CD4-positive, alpha-beta T cell treated with Interleukin-12 subunit alpha and Interleukin-12 subunit beta, for 1 hour (primary cell): ENCODE measurements around the gene ZFAND2B.

Experiments used
- DNase-seq: peaks from one replicate; pipeline ENCODE4 v3.0.0-alpha.2; 2020

Gene ZFAND2B

DNA sequence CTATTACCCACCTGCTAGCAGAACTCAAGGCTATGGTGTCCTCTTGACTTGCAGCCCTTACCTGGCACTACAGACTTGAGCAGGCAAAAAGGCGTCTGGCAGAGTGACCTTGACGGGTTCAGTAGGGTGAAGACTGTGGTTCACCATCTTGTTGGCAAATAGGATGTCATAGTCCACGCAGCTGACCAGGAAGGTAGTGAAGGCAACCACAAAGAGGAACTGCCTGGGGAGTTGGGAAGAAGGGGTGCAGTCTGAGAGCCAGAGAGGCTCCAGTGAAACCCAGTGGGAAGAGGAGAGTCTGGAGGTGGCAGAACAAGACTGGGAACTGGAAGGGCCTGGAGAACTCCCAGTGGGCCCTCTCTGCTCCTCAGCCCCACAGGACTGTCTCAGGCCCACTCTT, 18.8 kb downstream of the ZFAND2B start:
- no peak for DNase-seq

DNA sequence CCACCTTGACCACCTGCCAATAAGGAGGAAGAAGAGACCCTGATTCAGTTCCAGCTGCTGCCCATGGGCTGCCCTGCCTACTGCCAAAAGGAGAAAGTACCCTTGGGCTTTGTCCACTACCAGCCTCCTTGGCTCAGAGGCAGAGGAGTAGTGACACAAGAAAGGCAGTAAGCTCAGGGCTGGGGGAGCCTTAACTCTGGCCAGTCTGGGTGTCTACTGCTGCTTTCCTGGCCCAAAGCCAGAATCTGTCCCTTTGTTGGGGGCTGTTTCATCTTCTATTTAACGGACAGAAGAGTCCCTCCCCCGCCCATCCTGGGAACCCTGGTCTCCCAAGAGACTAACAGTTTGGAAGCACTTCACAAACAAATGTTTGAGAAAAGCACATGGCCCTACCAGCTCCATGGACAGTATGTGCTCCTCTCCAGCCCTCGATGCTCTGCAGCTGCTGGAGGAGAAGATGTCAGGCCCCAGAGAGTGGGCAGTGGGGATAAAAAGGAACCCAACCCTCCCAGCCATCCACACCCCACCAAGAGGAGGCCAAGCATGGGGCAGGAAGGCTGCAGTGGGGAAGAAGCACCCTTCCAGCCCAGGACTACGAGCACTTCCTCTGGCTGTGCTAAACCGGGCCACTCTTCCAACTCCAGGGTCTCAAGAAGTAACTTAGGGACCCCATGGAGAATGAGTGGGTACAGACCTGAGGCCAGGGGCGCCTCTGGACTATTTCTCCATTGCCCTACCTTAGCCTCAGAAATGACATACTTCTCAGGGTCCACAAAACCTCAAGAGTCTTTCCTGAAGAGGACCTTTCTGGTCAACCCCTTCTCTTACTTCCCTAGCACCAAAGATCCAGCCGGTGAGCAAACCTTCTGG, 21.7 kb downstream of the ZFAND2B start:
- no peak for DNase-seq

DNA sequence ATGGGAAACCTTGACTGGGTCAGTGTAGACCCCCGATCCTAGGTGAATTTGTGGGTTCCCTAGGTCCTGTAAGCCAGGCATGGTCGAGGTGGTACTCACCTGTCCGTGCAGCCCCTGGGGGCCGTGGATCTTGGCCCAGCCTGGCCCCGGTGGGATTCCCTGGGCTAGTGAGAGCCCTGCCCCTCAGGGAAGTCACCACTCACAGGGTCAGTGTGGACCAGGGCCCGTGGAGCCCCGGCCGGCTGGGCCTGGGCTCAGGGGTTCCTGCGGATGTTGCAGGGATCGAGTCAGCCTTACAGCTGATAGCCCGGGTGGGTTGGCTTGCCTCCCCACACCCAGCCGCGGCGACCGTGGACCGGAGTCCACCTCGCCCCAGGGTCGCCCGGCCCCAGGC, 22.3 kb downstream of the ZFAND2B start:
- DNase-seq, result no peak

DNA sequence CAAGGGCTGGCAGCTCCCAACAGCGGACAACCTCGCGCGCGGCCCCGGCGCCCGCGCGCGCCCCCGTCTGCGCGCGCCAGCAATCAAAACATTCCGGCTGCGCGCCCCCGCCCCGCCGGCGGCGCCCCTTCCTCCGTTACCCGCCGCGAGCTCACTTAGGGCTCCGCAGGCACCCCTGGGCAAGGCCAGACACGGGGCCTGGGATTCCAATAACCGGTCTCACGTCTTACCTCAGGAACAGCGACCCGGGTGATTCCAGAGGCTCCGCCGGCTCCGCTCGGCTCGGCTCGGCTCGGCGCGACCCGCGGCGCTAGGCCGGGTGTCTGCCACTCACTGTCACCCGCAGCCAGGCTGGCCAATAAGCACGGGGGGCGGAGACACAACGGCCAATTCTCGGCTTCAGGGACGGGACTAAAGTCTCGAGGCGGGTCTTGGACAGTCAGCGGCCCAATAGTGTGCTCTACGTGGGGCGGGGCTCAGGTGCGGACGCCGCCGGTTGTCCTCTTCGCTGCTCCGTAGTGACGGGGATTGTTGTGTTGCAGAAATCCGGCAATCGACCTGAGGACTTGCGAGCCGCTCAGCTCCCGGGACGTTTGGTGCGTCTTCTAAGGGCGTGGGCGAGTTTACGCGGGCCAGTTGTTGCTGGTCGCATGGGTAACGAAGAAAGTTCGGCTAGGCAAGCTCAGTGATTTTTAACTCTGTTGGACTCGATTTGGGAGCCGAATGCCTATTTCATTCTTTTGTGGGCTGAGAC, 22.9 kb downstream of the ZFAND2B start, which contains the start of the genes ANKZF1 and ATG9A:
ANKZF1 (plus strand) TSS at position 502 of the 754 bp plus-strand sequence. CDS start 452 bp downstream, outside the sequence.
ATG9A (minus strand) TSS at position 332 of the 754 bp plus-strand sequence. CDS start 1,612 bp downstream, outside the sequence.
- peak; percentile 99 for DNase-seq

DNA sequence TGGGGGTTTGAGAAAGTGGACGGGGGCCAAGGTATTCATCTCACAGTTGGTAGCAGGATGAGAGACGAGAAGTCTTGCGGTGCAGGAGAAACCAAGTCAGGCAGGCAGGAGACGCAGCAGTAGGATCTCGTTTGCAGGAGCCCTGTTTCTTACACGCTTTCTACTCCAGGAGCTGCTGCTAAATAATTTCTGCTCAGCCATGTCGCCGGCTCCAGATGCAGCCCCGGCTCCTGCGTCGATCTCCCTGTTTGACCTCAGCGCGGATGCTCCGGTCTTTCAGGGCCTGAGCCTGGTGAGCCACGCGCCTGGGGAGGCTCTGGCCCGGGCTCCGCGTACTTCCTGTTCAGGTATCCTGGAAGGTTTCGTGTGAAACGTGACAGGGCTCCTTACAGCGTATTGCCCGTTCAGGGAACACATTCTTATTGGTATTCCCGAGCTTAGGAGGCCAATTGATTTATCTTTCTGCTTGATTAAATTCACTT, 23.5 kb downstream of the ZFAND2B start:
- DNase-seq, result peak; percentile 39

DNA sequence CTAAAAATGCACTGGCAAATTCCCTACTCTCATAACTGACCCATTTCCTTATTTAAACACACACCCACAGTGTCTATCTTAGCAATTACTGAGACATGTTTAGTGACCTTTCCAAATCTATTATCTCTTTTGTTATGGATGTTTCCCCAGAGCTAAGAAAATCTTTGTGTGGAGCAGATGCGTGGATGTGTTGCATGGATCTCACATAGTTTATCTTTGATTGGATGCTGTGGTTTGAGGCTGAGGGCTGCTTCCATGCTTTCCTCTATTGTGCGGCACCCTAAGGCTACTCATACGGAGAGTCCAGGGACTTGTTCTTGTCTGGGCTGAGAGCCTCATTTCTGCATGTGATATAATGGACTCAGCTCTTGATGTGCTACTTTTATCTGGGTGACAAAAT, 27.7 kb downstream of the ZFAND2B start:
- DNase-seq, result no peak

DNA sequence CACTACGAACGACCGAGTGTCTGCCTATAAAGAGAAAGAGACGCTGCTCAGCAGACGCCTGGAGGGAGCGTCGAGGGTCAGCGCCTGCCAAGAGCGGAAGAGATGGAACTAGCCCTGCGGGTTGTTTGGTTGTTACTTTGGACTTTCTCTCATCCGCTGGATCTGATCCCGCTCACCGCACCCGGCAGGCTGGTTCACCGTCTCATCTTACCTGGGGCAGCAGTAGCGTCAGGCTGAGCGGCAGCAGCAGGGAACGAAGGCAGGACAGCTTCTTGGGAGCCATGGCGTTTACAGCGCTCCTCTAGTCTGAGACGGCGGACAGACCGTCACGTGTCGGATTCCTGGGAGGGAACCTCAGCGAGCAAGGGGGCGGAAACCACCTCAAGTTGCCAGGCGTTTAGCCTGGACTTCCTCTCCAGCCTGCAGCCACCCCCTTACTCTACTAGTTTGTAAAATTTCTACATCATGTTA, 36.7 kb downstream of the ZFAND2B start:
- DNase-seq, result no peak

DNA sequence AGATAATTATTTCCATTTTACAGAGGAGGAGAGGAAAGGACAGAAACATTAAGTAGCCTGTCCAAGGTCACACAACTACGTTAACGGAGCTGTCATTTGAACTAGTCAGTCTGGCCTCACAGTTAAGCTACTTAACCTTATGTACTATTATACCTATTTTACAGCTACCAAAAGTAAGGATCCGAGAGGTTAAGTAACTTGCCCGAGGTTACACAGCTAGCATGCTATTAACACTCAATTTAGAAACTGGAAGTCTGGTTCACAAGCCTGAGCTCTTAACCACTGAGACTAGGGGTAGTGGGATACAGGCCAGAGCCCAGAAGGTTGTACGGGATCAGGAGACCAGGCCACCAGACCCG, 38.2 kb downstream of the ZFAND2B start:
- DNase-seq, result no peak

DNA sequence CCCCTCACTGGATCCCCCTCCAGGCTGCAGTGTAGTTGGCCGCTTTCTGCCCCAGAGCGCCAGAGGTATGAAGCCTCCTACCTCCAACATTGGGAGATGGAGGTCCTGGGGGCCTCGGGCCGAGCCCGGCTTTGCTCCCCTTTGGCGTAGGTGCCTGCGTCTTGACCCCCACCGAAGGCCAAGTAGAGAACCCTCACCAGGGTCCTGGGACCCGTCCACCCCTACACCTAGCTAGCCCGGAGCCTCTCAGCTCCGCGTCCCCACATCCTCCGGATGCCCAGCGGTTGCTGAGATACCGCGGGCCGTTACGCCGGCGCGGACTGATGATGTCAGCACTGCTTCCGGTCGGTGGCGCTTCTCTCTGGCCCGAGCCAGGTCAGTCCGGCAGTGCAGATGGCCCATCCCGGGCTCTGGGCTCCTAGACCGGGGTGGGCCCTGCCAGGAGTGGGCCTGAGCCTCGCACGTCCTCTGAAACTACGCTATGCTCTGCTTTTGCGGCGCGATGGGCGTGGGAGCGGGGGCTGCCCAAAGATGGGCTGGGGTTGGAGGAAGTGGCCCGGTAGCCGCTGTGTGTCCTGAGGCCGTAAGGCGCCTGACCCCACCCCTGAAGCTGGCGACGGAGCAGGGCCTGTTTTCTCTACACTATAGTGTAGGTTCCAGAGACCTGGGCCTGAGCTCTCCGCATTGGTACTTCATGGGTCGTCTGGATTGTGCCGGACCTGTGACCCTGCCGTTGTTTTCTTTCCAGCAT, 38.7 kb downstream of the ZFAND2B start, which contains the start of the genes GLB1L and STK16:
GLB1L (minus strand) TSS at position 297 of the 751 bp plus-strand sequence. CDS start 1,871 bp downstream, outside the sequence.
STK16 (plus strand) TSS at position 332 of the 751 bp plus-strand sequence. CDS start 521 bp downstream, outside the sequence.
- peak; percentile 89 for DNase-seq

DNA sequence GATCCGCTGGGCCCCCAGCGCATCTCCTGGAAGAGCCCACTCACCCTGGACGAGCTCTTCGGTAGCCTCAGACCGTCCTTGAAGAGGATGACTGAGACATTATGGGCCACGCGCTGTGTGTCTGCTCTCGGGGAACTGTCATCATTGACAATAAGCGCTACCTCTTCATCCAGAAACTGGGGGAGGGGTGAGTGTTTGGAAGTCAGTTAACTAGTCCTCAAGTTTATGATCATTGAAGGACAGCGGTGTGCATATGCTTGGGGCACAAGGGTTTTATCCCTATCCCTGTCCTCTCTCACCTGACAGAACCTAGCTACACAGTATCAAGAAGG, 39.3 kb downstream of the ZFAND2B start:
- DNase-seq, result no peak

DNA sequence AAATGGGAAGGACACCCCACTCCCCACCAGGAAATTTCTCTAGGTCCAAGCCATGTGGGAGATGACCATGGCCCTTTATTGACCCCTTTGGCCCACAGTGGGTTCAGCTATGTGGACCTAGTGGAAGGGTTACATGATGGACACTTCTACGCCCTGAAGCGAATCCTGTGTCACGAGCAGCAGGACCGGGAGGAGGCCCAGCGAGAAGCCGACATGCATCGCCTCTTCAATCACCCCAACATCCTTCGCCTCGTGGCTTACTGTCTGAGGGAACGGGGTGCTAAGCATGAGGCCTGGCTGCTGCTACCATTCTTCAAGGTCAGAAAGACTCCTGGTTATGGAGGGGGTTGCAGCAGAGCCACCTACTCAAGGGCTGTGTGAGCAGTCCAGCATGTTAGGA, 40.0 kb downstream of the ZFAND2B start:
- DNase-seq, result no peak

DNA sequence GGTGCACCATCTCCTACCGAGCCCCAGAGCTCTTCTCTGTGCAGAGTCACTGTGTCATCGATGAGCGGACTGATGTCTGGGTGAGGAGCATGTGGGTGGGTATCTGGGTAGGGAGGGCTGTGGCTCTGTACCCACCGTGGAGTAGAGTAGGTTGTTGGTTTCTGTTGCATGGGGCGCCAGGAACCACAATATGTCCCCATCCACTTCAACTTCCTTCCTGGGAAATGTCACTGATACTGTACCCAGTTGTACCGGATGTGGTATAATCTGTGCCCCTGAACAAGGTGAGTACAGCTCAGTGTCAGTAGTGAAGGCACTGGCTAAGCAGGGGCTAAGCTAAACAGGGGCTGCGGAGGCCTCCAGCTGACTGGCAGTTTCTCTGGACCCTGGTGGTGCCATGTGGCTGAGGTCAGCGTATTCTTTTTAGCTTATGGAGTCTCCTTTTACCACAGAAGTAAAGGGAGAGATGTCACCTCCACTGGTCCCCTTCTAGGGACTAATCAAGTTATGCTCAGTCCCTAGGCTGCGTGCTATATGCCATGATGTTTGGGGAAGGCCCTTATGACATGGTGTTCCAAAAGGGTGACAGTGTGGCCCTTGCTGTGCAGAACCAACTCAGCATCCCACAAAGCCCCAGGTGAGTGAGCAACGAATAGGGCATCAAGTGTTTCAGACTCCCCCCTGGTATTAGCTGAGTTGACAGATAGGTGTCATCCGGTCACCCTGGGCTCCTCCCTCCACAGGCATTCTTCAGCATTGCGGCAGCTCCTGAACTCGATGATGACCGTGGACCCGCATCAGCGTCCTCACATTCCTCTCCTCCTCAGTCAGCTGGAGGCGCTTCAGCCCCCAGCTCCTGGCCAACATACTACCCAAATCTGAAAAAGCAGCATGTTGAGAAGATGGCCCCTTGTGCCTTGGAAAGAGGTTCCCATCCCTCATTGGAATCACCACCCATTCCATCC, 41.4 kb downstream of the ZFAND2B start:
- DNase-seq, result peak; percentile 82

DNA sequence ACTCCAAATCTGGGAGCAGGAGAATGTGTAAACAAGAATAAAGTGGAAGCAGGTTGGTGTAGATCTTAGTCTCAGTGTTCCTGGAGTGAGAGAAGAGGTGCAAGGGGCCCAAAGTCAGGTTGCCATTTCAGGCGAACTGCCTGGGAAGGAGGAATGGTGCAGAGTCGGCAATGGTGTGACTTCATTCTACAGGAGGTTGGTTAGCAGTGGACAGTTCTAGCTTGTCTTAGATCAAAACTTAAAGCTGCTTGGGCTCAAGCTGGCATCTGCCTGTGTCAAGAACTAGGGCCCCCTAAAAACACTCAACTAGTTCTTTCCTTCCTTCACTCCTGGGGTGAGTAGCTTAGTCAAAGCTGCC, 42.2 kb downstream of the ZFAND2B start:
- no peak for DNase-seq

DNA sequence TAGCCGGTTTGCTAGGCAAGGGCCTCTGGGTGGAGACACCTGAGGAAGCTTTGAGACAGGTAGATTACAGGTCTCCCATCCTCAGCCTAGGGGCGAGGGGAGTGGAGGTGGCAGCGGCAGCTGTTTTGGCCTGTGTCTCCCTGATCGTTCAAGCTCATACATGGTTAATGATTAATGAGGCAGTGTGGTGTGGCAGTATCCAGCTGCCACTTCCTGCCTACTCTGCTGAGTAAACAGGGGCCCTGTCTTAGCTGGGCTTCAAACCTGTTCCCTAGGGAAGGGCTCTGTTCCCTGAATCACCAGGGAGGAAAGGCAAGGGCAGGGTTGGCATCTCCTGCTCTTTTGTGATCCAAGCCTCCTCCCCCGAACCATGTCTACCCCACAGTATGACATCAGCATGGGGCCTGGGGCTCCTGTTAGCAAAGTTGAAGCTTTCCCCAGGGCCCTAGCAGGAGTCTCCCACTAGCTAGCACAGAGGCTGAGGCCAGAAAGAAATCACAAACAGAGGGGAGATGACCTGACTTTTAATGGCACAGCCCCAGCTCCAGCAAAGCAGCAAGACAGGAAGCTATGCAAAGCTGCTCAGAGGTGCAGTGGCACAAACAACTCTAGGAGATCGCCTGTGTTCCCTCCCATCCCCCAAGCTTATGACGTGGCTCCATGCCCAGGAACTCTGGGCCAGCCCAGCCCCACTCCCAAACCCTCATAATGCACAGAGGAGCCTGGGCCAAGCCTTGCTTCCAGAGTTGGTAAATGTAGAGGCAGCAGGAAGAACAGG, 42.8 kb downstream of the ZFAND2B start:
- peak; percentile 68 for DNase-seq

DNA sequence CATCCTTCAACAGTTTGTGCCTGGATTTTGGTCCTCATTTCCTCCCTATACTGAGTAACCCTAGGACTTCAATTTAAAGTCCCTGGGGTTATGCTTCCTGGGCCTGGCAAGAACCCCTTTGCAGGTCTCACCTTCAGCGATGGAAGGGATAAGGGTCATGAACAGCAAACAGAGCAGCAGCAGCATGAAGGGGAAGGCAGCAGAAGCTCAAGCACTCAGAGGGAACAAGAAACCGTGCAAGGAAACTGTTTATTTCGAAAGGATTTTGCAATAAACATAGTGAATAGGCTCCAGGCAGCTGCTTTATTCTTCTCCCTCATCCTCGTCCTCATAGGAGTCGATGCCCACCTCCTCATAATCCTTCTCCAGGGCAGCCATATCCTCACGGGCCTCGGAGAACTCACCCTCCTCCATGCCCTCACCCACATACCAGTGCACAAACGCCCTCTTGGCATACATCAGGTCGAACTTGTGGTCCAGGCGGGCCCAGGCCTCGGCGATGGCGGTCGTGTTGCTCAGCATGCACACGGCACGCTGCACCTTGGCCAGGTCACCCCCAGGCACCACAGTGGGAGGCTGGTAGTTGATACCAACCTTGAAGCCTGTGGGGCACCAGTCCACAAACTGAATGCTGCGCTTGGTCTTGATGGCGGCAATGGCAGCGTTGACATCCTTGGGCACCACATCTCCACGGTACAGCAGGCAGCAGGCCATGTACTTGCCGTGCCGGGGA, 43.6 kb downstream of the ZFAND2B start:
- DNase-seq, result no peak

DNA sequence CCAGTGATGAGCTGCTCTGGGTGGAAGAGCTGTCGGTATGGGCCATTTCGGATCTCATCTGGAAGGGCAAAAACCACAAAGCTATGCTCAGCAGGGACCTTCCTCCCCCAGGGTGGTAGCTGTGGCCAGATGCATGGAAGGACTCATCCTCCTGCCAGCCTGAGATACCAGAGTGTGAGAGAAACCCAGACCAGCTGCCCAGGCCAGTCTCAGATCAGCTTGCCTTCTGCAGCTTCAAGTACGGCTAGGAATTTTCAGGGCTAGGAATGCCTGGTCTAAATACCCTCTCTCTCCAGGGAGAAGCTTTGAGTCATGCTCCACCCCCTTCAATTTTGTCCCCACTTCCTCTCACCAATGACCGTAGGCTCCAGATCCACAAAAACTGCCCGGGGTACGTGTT, 45.1 kb downstream of the ZFAND2B start:
- no peak for DNase-seq

DNA sequence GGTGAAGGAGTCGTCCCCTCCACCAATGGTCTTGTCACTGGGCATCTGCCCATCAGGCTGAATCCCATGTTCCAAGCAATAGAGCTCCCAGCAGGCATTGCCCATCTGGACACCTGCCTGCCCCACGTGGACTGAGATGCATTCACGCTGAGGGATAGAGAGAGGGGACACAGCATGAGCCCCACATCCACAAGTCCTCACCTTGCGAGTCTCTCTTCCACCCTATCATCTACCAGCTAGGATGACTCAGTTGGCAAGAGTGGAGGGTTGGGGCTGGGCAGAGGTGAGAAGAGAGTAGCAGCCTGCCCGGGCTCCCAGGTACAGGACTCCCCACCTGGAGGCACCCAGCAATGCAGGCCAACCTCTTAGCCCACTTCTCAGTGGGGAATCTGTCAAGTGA, 45.5 kb downstream of the ZFAND2B start:
- DNase-seq, result peak; percentile 28

DNA sequence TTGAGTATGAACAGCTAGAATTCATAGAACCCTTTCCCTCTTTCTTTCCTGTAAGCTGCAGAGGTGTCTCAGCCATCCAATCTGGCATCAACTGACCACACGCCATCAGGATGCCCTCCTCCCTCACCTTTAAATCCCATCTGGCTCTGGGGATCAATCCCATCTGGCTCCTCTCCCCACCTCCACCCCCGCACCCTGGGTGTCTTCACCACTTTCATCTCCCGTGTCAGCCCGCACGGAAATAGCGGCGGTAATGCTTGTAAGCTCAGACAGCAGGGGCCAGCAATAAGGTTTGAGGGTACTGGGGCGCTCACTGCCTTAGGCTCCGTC, 46.0 kb downstream of the ZFAND2B start:
- no peak for DNase-seq

DNA sequence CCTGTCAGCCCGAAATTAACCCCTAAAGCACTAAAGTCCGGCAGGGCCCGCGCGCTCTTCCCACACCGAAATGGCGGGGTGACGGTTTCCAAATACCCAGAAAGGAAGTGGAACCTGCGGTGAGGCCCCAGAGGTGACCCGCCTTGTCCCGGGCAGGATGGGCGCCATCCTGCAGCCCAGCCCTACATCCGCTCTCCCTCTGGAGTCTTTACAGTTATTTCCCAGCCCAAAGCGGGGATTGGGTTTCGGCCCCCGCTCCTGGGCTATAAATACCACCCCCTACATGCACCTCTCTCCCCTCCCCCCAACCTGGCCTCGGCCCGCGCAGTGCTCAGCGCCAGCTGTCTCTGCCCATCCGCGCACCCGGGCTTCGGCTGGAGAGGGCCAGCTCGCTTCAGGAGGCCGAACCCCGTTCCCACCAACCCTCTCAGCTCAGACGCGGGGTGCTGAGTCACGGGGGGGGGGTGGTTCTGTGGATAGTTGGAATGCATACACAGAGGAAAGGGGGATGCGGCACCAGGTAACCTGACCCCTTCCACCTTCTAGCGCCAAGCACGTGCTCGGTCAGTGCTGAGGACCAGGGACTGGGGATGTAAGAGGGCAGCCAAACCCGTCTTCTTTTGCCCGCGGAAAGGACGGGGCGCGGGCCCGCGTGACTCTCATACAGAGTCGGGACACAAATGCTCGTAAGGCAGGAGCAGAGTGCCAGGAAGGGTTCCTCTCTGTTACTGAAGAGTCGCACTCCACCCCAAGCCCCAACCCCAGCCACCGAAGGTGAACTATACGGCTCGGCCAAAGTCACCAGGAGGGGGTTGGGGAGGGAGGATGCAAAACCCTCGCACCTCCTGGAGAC, 46.5 kb downstream of the ZFAND2B start, which contains the start of gene TUBA4B:
TUBA4B (plus strand) TSS at position 344 of the 853 bp plus-strand sequence; CDS start at position 509, 165 bp downstream.
- DNase-seq, result peak; percentile 52
